NCI-H146 (cell line): ENCODE results near the gene SELENON.

Experiments used
- DNase-seq: peaks from one replicate; lab custom pipeline; 2025; lab: John Stamatoyannopoulos, UW

The SELENON gene

DNA sequence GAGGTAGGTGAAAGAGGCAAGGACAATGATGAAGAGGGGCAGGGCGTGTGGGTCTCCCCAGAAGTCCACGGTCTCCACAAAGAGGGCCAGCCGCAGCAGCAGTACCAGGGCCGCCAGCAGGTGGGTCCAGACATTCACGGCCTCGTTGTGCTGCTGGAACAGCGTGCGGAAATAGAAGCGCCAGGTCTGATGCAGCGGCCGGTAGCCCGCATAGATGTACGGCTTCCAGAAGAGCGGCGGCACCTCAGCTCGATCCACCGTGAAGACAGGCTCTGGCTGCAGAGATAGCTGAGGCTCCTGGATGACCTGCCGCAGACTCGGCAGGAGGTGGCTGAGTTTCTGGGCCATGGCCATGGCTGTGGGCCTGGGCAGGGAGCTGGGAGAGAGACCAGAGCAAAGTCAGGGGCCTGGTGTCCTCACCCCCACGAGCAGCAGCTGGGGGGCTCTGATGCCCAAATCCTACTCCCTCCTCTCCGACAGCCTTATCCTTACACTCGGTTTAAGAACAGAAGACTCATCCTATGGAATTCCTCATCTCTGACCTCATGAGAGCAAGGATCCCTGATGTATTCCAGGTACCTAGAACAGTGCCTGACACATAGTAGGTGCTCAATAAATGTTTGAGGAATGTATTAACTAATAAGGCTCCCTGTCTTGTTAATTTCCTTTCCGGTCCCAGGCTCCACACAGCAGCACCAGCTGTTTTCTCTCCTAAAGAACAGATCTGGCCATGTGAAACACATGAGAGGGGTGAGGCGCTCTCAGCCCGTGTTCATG, 63.7 kb downstream of the SELENON start:
- DNase-seq = no peak

DNA sequence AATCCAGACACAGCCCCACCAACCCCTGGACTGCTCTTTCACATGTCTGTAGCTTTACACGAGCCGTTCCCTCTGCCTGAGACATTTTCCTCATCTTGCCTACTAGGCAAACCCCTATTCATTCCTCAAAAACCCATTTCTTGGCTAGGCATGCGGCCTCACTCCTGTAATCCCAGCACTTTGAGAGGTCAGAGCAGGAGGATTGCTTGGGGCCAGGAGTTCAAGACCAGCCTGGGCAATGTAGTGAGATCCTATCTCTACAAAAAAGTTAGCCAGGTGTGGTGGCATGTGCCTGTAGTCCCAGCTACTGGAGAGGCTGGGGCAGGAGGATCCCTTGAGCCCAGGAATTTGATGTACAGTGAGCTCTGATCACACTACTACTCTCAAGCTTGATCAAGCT, 64.4 kb downstream of the SELENON start:
- no peak for DNase-seq

DNA sequence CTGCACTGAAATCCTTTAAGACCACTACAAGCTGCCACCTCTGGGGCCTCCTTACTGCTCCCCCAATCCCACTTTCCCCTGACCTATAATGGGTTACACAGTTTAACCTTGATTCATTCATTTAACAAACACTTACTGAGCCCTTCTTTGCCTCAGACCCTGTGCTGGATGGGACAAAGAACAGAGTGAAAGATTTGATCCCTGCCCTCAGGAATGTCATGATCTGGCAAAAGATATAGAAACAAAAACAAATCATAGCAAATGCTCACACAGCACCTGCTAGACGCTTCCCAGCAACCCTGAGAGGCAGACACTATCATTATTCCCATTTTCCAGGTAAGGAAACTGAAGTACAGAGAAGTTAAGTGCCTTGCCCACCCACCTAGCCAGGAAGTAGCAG, 66.3 kb downstream of the SELENON start:
- no peak for DNase-seq

DNA sequence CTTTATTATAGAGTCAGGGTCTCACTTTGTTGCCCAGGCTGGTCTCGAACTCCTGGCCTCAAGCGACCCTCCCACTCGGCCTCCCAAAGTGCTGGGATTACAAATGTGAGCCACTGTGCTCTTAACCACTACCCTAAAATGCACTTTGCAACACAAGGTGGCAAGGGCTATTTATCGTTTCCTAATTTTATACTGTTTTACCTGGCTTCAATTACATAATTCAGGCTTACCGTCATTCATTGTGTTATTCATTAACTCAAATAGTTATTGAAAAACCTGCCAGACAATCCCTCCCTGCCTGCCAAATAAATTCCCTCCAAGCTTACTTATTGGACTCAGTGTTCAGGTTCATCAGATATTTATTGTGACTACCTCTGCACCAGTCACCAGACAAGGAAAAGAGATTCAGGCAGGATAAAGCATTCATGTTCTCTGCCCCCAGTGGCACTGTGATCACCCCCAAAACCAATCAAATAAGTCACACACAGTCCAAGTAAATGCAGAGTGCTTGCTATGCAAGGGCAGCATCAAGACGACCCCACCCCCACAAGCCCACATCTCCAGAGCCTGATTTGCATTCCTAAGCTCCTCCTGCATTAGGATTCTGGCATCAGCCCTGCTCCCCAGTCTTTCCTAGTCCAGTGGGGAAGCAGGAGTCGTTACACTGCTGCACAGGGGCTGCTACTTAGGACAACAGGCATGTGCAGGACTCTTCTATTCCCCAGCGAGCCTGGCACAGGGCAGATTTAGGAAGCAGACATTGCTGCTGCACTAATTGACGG, 67.4 kb downstream of the SELENON start:
- no peak for DNase-seq
